ENCODE results near the gene LRP2. TPM values are rescaled to one million over a fixed set of nuclear protein-coding genes. Genes with fewer than 3 reads are reported as not detected.

LRP2 gene
- total RNA-seq, 4 donors from 2014 or later: 0.05 to 0.23 TPM; not detected in 2

DNA sequence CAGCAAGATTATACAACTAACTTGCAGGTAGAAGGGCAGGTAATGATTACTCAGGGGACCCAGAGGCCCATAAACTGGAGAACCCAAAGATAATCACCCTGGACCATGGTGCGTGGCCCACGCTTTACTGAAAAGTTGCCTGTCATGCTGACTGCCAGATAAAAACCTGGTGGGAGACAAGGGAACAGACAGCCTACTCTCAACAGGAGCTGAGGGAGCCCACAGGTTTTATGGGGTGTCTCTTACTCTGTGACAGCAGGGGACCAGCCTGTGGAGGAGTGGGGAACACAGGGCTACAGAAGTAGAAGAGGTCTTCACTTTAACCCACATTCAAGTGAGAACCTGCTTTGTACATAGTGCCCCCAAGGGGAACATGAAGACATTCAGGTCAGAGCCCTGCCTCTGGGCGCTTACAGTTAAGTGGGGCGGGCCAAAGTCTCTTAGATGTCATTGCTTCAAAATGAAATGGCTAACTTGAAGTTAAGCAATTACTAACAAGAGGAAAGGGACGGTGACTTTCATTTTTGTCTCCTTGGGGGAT lies 232.6 kb downstream of the LRP2 start:
- DNase-seq (ENCODE audit: low spot score in 2 of 2): no peak
- WGBS, 2 donors: 90 to 92% methylated on average over 5 of the region's 5 CpGs
- intact Hi-C loops (cut with DNase I; ENCODE audit: low total_unique reads): loop anchor here (5.0 kb wide), 1 partner anchor 167 kb away; no protein-coding TSS in a partner anchor
- TF ChIP-seq POLR2A (IDR thresholded peaks at IDR 0.05): no peak
- TF ChIP-seq, protein P1, sequence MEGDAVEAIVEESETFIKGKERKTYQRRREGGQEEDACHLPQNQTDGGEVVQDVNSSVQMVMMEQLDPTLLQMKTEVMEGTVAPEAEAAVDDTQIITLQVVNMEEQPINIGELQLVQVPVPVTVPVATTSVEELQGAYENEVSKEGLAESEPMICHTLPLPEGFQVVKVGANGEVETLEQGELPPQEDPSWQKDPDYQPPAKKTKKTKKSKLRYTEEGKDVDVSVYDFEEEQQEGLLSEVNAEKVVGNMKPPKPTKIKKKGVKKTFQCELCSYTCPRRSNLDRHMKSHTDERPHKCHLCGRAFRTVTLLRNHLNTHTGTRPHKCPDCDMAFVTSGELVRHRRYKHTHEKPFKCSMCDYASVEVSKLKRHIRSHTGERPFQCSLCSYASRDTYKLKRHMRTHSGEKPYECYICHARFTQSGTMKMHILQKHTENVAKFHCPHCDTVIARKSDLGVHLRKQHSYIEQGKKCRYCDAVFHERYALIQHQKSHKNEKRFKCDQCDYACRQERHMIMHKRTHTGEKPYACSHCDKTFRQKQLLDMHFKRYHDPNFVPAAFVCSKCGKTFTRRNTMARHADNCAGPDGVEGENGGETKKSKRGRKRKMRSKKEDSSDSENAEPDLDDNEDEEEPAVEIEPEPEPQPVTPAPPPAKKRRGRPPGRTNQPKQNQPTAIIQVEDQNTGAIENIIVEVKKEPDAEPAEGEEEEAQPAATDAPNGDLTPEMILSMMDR (IDR thresholded peaks at IDR 0.05): no peak
- H3K4me3 ChIP-seq (ENCODE audit: low read depth, poor library complexity, severe bottlenecking): no peak overlapping the region

DNA sequence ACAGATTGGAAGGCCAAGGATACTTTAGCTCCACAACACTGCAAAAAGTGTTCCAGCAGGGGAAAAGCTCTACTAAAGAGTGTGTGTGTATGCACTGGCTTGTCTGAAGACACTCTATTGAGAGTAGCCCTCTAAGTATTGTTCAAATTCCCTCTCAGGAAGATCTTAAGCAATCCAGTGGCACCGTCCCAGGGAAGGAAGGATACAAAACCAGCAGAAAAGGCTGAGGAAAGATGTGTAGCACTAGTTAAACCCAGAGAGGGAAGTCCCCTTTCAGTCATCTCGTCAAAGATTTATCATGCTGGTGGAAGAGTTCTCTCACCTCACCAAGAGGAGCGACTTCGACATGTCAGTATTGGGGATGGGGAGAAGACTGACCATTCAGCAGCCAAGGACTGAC lies 242.5 kb downstream of the LRP2 start:
- intact Hi-C loops (cut with DNase I; ENCODE audit: low total_unique reads): no loop called here
- no peak overlapping the region for H3K4me3 ChIP-seq (ENCODE audit: low read depth, poor library complexity, severe bottlenecking)
- no peak for DNase-seq (ENCODE audit: low spot score in 2 of 2)
- WGBS, 2 donors: 74 to 77% methylated on average over 4 of the region's 4 CpGs
- TF ChIP-seq POLR2A (IDR thresholded peaks at IDR 0.05): no peak
- TF ChIP-seq, protein P1 (IDR thresholded peaks at IDR 0.05): no peak

- H3K4me3 ChIP-seq (ENCODE audit: low read depth, poor library complexity, severe bottlenecking): no peak overlapping the region
- WGBS, 2 donors: 47 to 68% methylated on average over 4 of the region's 4 CpGs
- no peak for TF ChIP-seq POLR2A (IDR thresholded peaks at IDR 0.05)
- TF ChIP-seq, protein P1 (IDR thresholded peaks at IDR 0.05): no peak
- intact Hi-C loops (cut with DNase I; ENCODE audit: low total_unique reads): no loop called here
- DNase-seq (ENCODE audit: low spot score in 2 of 2): no peak
Observed at GRCh38 chr2:169119123-169119760, 243.1 kb downstream of the LRP2 start.

- DNase-seq (ENCODE audit: low spot score in 2 of 2): no peak
- intact Hi-C loops (cut with DNase I; ENCODE audit: low total_unique reads): no loop called here
- 73 to 78% methylated on average over 2 of the region's 2 CpGs for WGBS, 2 donors
- H3K4me3 ChIP-seq (ENCODE audit: low read depth, poor library complexity, severe bottlenecking): no peak overlapping the region
- TF ChIP-seq POLR2A (IDR thresholded peaks at IDR 0.05): no peak
- TF ChIP-seq, protein P1 (IDR thresholded peaks at IDR 0.05): no peak
Observed at GRCh38 chr2:169118060-169118459, 244.3 kb downstream of the LRP2 start.

GRCh38 chr2:169116993-169117392 lies 245.3 kb downstream of the LRP2 start:
- TF ChIP-seq, protein P1 (IDR thresholded peaks at IDR 0.05): no peak
- TF ChIP-seq POLR2A (IDR thresholded peaks at IDR 0.05): no peak
- H3K4me3 ChIP-seq (ENCODE audit: low read depth, poor library complexity, severe bottlenecking): no peak overlapping the region
- intact Hi-C loops (cut with DNase I; ENCODE audit: low total_unique reads): no loop called here
- DNase-seq (ENCODE audit: low spot score in 2 of 2): no peak

GRCh38 chr2:169116327-169116726 lies 246.0 kb downstream of the LRP2 start:
- H3K4me3 ChIP-seq (ENCODE audit: low read depth, poor library complexity, severe bottlenecking): no peak overlapping the region
- intact Hi-C loops (cut with DNase I; ENCODE audit: low total_unique reads): no loop called here
- WGBS, 2 donors: 22 to 29% methylated on average over 2 of the region's 2 CpGs
- TF ChIP-seq POLR2A (IDR thresholded peaks at IDR 0.05): no peak
- TF ChIP-seq, protein P1 (IDR thresholded peaks at IDR 0.05): no peak
- no peak for DNase-seq (ENCODE audit: low spot score in 2 of 2)

Data from lower leg skin (tissue), 4 donors.